ENCODE measurements around the gene GLTP. TPM values are rescaled to one million over a fixed set of nuclear protein-coding genes. Genes with fewer than 3 reads are reported as not detected.

GLTP gene
- total RNA-seq, 2 donors from 2014 or later, result 15.2 to 20.9 TPM

- no peaks in the 10 kb centered on the region for H3K9me3 ChIP-seq (ENCODE audit: control insufficient read depth, low read length)
- TF ChIP-seq CTCF (conservative IDR thresholded peaks at IDR 0.05), result no peak
- Mint-ChIP-seq H3K4me3 (no peak overlapping the region), H3K36me3 (ENCODE audit: low read depth) (peaks cover 22% of the 10 kb centered on the region), H3K4me1 (peaks cover 6% of the 10 kb centered on the region), H3K27ac (peak overlapping the region; percentile 64), H3K27me3 (ENCODE audit: insufficient read depth) (no peaks in the 10 kb centered on the region), H3K9me3 (no peaks in the 10 kb centered on the region)
- no peak for DNase-seq
- no peak overlapping the region for H3K9ac ChIP-seq (ENCODE audit: extremely low read depth, low read length, poor library complexity, severe bottlenecking)
- no peaks in the 10 kb centered on the region for H3K4me1 ChIP-seq (ENCODE audit: control insufficient read depth, insufficient read depth, low read length)
- 86 to 89% methylated on average over 15 to 20 of the region's 20 CpGs for WGBS, 2 experiments (ENCODE audit: insufficient coverage in 1 of 2, insufficient read length in 1 of 2)
- no peak overlapping the region for H3K4me3 ChIP-seq (ENCODE audit: low read length)
- H3K27ac ChIP-seq (ENCODE audit: low read depth, low read length), result no peak overlapping the region
- H3K27me3 ChIP-seq (ENCODE audit: control insufficient read depth, insufficient read depth, low read length, poor library complexity, severe bottlenecking), result no peaks in the 10 kb centered on the region
- peaks cover 16% of the 10 kb centered on the region for H3K36me3 ChIP-seq (ENCODE audit: control insufficient read depth, insufficient read depth, low read length)
Measured at GRCh38 chr12:109925185-109925840, 45.0 kb upstream of the GLTP start.

- Mint-ChIP-seq H3K4me3 (no peak overlapping the region), H3K36me3 (ENCODE audit: low read depth) (peaks cover 35% of the 10 kb centered on the region), H3K9me3 (no peaks in the 10 kb centered on the region), H3K27ac (no peak overlapping the region), H3K4me1 (peaks cover 6% of the 10 kb centered on the region), H3K27me3 (ENCODE audit: insufficient read depth) (no peaks in the 10 kb centered on the region)
- no peak overlapping the region for H3K9ac ChIP-seq (ENCODE audit: extremely low read depth, low read length, poor library complexity, severe bottlenecking)
- H3K4me3 ChIP-seq (ENCODE audit: low read length), result no peak overlapping the region
- no peak for DNase-seq
- H3K4me1 ChIP-seq (ENCODE audit: control insufficient read depth, insufficient read depth, low read length), result no peaks in the 10 kb centered on the region
- no peak for TF ChIP-seq CTCF (conservative IDR thresholded peaks at IDR 0.05)
- 87 to 96% methylated on average over 11 to 17 of the region's 17 CpGs for WGBS, 2 experiments (ENCODE audit: insufficient coverage in 1 of 2, insufficient read length in 1 of 2)
- no peaks in the 10 kb centered on the region for H3K9me3 ChIP-seq (ENCODE audit: control insufficient read depth, low read length)
- no peaks in the 10 kb centered on the region for H3K27me3 ChIP-seq (ENCODE audit: control insufficient read depth, insufficient read depth, low read length, poor library complexity, severe bottlenecking)
- H3K27ac ChIP-seq (ENCODE audit: low read depth, low read length), result no peak overlapping the region
- H3K36me3 ChIP-seq (ENCODE audit: control insufficient read depth, insufficient read depth, low read length), result peaks cover 22% of the 10 kb centered on the region
Measured at GRCh38 chr12:109923481-109924245, 43.3 kb upstream of the GLTP start.

- peaks cover 39% of the 10 kb centered on the region for H3K36me3 Mint-ChIP-seq (ENCODE audit: low read depth)
- H3K4me3 ChIP-seq (ENCODE audit: low read length), result no peak overlapping the region
- TF ChIP-seq CTCF (conservative IDR thresholded peaks at IDR 0.05), result no peak
- H3K27me3 Mint-ChIP-seq (ENCODE audit: insufficient read depth), result no peaks in the 10 kb centered on the region
- no peaks in the 10 kb centered on the region for H3K9me3 ChIP-seq (ENCODE audit: control insufficient read depth, low read length)
- no peak overlapping the region for H3K4me3 Mint-ChIP-seq
- no peak overlapping the region for H3K27ac Mint-ChIP-seq
- no peaks in the 10 kb centered on the region for H3K27me3 ChIP-seq (ENCODE audit: control insufficient read depth, insufficient read depth, low read length, poor library complexity, severe bottlenecking)
- H3K27ac ChIP-seq (ENCODE audit: low read depth, low read length), result no peak overlapping the region
- H3K36me3 ChIP-seq (ENCODE audit: control insufficient read depth, insufficient read depth, low read length), result peaks cover 25% of the 10 kb centered on the region
- no peaks in the 10 kb centered on the region for H3K9me3 Mint-ChIP-seq
- H3K9ac ChIP-seq (ENCODE audit: extremely low read depth, low read length, poor library complexity, severe bottlenecking), result no peak overlapping the region
- peaks cover 6% of the 10 kb centered on the region for H3K4me1 Mint-ChIP-seq
- DNase-seq, result no peak
- 92% methylated on average over 2 to 5 of the region's 5 CpGs for WGBS, 2 experiments (ENCODE audit: insufficient coverage in 1 of 2, insufficient read length in 1 of 2)
- H3K4me1 ChIP-seq (ENCODE audit: control insufficient read depth, insufficient read depth, low read length), result no peaks in the 10 kb centered on the region
Measured at GRCh38 chr12:109923038-109923437, 42.7 kb upstream of the GLTP start.
